Type B pancreatic cell (in vitro differentiated cells): ENCODE data around the gene RPS6KB2. TPM values are rescaled to one million over a fixed set of nuclear protein-coding genes. Genes with fewer than 3 reads are reported as not detected.
A peak's percentile ranks its signal among the peaks of the same experiment; 100 is the strongest.

Experiments used
- DNase-seq: peaks from one replicate; pipeline ENCODE4 v3.0.0; 2021; ENCODE audit warnings: mixed read lengths; ENCODE audit not compliant: unreplicated experiment; ENCODE audit errors: extremely low spot score
- H3K27ac Mint-ChIP-seq: 2 replicates; pipeline ENCODE4 v1.8.0; 2021; ENCODE audit warnings: mild to moderate bottlenecking, mixed read lengths
- H3K27me3 Mint-ChIP-seq: 2 replicates; pipeline ENCODE4 v1.8.0; 2021; ENCODE audit warnings: mixed read lengths
- H3K36me3 Mint-ChIP-seq: 2 replicates; pipeline ENCODE4 v1.8.0; 2021; ENCODE audit warnings: mixed read lengths
- H3K4me1 Mint-ChIP-seq: one replicate; pipeline ENCODE4 v1.8.0; 2021; ENCODE audit warnings: mixed read lengths; ENCODE audit not compliant: unreplicated experiment
- H3K4me3 Mint-ChIP-seq: 2 replicates; pipeline ENCODE4 v1.8.0; 2021; ENCODE audit warnings: mild to moderate bottlenecking, mixed read lengths
- H3K9me3 Mint-ChIP-seq: 2 replicates; pipeline ENCODE4 v1.8.0; 2021; ENCODE audit warnings: mixed read lengths
- CTCF ChIP-seq: fragments of 200-600 bp; sonication (generic); conservative IDR thresholded peaks from 2 replicates; pipeline ENCODE4 v1.5.0; 2021; ENCODE audit warnings: antibody characterized with exemption, mild to moderate bottlenecking
- total RNA-seq: library from RNA; stranded (reverse); gene quantifications from 2 replicates; pipeline ENCODE4 v1.2.1, GENCODE V29; 2021; ENCODE audit warnings: low replicate concordance

Gene RPS6KB2
- total RNA-seq, 1 donor from 2014 or later, result 57.0 TPM

DNA sequence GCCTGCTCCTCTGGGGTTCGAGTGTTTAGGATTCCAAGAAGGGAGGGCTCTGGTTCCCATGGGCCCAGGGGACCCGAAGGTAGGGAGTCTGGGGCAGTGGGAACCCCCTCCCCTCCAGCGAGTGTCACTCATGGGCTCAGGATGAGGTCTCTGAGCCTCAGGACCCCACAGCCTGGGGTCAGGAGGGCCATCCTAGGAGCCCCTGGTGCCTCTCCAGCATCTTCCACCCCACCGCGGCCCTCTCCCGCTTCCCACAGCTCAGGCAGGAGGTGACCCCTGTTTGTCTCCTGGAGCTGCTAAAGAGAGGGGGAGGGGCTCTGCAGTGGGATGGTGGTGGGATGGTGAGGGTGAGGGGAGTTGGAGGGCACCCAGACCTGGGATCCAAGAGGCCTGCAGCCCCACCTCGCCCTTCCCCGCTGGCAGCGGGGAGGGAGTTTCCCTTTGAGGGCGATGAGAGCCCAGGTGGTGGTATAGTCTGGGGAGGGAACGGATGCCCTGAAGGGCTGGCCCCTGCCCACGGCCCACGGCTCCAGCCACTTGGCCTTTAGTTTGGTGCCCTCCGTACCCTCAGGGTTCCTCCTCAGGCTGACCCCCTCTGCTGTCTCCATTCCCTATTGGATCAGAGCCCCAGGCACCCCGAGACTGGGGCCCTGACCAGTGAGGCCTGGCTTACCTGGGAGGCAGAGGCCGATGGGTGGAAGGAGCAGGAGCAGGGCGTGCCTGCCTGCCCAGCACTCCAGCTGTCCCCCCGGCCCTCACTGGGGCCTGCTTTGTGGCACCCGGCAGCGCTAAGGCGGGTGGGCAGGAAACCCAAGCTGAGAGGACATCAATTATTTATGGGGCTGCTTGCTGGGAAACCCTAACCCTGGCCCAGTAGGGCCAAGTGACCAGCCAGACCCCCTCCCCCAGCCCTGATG, 25.8 kb downstream of the RPS6KB2 start:
- H3K9me3 Mint-ChIP-seq, result no peaks in the 10 kb centered on the region
- no peak overlapping the region for H3K27ac Mint-ChIP-seq
- H3K36me3 Mint-ChIP-seq, result no peaks in the 10 kb centered on the region
- no peak overlapping the region for H3K4me3 Mint-ChIP-seq
- no peaks in the 10 kb centered on the region for H3K4me1 Mint-ChIP-seq
- no peaks in the 10 kb centered on the region for H3K27me3 Mint-ChIP-seq
- no peak for DNase-seq
- no peak for TF ChIP-seq CTCF

DNA sequence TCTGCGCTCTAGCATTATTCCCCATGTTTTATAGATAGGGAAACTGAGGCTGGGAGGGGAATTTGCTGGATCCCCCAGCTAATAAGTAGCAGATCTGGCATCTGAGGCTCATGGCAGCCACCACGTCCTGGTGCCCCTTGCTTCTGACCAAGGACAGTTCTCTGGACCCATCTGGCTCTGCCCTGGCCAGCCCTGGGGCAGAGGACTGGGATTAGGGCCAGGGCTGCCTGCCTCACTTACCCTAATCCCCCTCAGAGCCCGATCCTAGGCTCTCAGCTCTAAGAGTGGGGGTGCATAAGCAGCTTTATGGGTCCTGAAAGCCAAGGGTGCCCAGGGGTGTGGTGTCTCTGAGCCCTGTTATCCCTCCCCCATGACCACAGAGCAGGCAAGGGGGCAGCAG, 26.8 kb downstream of the RPS6KB2 start, which contains the start of gene CABP4:
CABP4 (plus strand) TSS at position 301 of the 400 bp plus-strand sequence; CDS start at position 371, 70 bp downstream.
- no peak within 1 kb of the TSS for H3K4me3 Mint-ChIP-seq
- no peaks in the 10 kb centered on the region for H3K9me3 Mint-ChIP-seq
- H3K27me3 Mint-ChIP-seq, result no peaks in the 10 kb centered on the region
- H3K4me1 Mint-ChIP-seq, result no peaks in the 10 kb centered on the region
- no peak for DNase-seq
- H3K36me3 Mint-ChIP-seq, result no peaks in the 10 kb centered on the region
- no peak for TF ChIP-seq CTCF
- peak within 1 kb of the TSS; percentile 48 for H3K27ac Mint-ChIP-seq

DNA sequence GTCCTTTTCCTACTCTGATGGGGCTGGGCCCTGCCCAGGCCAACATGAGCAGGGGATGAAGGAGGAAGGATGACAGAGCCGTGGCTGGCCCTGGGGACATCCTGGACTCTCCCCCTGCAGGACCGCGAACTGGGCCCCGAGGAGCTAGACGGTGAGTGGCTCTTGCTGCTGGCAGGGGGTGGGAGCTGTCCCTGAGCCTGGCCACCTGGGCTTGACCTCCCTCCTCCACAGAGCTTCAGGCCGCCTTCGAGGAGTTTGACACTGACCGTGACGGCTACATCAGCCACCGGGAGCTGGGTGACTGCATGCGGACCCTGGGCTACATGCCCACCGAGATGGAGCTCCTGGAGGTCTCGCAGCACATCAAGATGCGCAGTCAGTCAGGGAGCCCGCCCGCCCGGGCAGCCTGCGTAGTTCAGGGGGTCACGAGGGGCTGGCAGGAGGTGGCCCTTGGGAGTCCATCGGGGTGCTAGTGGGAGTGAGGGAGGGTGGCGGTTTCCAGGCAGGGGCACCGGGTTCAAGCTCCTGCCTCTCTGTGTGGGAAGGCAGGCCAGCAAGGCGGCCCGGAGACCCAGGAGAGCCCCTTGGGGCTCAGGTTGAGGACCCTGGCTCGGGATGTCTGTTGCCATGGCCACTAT, 27.9 kb downstream of the RPS6KB2 start:
- no peak for TF ChIP-seq CTCF
- no peaks in the 10 kb centered on the region for H3K27me3 Mint-ChIP-seq

GRCh38 chr11:67457453-67457852, 29.2 kb downstream of the RPS6KB2 start:
- no peaks in the 10 kb centered on the region for H3K36me3 Mint-ChIP-seq
- H3K27ac Mint-ChIP-seq, result no peak overlapping the region
- no peak for TF ChIP-seq CTCF
- H3K4me1 Mint-ChIP-seq, result no peaks in the 10 kb centered on the region
- no peaks in the 10 kb centered on the region for H3K27me3 Mint-ChIP-seq
- no peak for DNase-seq
- H3K4me3 Mint-ChIP-seq, result no peak overlapping the region
- no peaks in the 10 kb centered on the region for H3K9me3 Mint-ChIP-seq

More for the DNA sequence above, 27.9 kb downstream of the RPS6KB2 start:
- DNase-seq, result no peak
- Mint-ChIP-seq H3K27ac (no peak overlapping the region), H3K4me3 (no peak overlapping the region), H3K9me3 (no peaks in the 10 kb centered on the region), H3K36me3 (no peaks in the 10 kb centered on the region), H3K4me1 (no peaks in the 10 kb centered on the region)

GRCh38 chr11:67458266-67458665, 30.0 kb downstream of the RPS6KB2 start:
- no peak for DNase-seq
- no peaks in the 10 kb centered on the region for H3K27me3 Mint-ChIP-seq
- H3K9me3 Mint-ChIP-seq, result no peaks in the 10 kb centered on the region
- H3K36me3 Mint-ChIP-seq, result no peaks in the 10 kb centered on the region
- no peaks in the 10 kb centered on the region for H3K4me1 Mint-ChIP-seq
- no peak overlapping the region for H3K27ac Mint-ChIP-seq
- TF ChIP-seq CTCF, result no peak
- H3K4me3 Mint-ChIP-seq, result no peak overlapping the region
